ENCODE data around the gene EFCAB14.
A peak's percentile ranks its signal among the peaks of the same experiment; 100 is the strongest.
"Not testable (repeated sequence)": the region's sequence is repeated elsewhere in the genome, so short reads cannot be mapped to it uniquely, and the experiment has no call there.

The EFCAB14 gene

GRCh38 chr1:46723901-46724300, 5.0 kb upstream of the EFCAB14 start:
- DNase-seq: no peak

GRCh38 chr1:46721686-46722205, 2.8 kb upstream of the EFCAB14 start:
- peak in 1 of 2 donors; percentile 65 for DNase-seq

GRCh38 chr1:46721204-46721603, 2.3 kb upstream of the EFCAB14 start:
- DNase-seq: no peak

DNA sequence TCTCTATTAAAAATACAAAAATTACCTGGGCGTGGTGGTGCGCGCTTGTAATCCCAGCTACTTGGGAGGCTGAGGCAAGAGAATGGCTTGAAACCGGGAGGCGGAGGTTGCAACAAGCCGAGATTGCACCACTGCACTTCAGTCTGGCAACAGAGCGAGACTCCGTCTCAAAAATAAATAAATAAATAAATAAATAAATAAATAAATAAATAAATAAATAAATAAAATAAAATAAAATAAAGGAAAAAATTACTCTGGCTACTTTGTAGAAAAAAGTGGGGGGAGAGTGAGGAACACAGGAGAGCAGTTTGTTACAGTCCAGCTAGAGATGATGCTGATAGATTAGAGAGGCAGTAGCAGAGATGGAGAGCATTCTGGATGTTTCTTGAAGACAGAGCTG, 1.4 kb upstream of the EFCAB14 start:
- not testable (repeated sequence) for DNase-seq

DNA sequence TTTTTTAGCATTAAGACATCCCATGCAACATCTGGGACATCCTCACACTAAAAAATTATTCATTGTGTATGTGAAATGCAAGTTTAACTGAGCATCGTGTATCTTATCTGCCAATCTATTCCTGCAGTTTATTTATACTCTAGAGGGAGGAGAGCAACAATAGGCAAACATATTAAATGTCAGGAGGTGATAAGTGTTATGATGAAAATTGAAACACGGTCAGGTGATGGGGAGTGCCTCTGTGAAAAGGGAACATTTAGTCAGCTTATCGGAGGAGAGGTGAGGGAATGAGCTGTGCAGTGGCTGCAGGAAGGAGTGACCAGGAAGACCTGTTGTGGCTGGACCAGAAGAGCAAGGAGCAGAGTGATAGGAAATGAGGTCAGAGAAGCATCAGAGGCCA, 775 bp upstream of the EFCAB14 start:
- DNase-seq: peak in 1 of 2 donors; percentile 28

DNA sequence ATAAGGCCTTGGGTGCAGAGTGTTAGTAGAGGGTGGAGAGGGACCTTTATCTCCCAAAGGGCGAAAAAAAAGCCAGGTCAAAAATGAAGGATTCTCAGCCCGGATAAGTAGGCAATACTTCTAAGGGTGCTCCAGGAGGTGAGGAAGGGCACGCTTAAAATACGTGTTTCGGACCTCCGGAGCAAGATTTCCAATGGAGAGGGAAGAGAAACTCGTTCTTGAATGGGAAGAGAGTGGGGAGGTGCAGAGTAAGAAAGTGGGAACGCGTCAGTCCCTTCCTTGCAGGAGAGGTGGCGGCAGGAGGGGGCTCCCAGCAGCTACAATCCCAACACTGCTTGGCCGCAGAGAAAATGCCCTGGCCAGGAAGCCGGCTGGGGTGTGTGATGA, 581 bp downstream of the EFCAB14 start:
- peak; percentile 3 to 7 for DNase-seq

DNA sequence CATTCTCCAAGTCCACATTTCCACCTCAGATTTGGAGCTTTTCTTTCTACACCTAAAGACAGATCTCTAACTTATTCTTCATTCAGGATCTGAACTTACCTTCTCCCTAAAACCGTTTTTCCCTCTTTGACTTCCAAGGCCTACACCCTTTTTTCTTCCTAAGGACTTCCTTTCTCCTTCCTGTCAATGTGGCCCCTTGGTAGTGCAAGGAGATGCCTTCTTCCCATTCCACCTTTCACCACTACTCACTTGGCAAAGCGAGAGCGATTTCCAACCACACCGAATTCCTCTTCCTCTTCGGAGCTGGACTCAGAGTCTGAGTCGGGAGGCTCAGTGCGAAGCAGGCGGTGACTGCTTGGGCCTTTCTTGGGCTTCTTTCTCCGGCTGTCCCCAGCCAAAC, 1.3 kb downstream of the EFCAB14 start:
- DNase-seq: peak; percentile 11 to 20

DNA sequence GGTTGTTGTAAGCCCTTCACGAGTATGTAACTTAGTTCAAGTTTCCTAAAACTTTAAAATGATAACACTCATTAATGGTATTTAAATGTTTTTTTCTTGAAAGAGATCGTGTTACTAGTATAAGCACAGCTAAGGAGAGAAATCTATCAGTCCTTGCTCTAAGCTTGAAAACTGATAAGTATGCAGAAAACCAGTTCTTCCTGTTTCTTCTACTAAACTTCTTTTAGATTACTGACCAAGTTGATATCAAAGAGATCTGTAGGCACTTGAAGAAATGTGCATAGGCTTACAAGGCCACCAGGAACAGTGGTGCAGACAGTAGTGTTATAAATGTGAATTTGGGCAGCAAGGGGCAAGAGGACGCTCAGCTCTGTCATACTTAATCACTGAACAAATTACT, 3.9 kb downstream of the EFCAB14 start:
- no peak for DNase-seq

DNA sequence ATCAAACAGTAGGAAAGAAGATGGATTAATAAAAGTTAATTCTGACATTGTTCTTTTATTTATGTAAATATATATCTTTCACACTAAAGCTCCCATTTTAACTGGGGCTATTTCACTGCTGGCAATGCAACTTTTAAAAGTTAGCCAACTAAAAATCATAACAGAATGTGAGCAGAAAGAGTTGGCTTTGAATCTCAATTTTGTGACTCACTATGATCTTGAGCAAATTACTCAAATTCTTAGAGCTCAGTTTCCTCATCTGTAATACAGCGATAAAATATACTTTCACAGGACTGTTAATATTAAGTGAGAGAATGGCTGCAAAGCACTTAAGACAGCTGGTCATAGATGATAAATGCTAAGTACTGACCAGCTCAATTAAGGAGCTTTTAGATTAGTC, 10.8 kb downstream of the EFCAB14 start:
- no peak for DNase-seq

GRCh38 chr1:46705408-46705807, 13.5 kb downstream of the EFCAB14 start:
- DNase-seq: no peak

DNA sequence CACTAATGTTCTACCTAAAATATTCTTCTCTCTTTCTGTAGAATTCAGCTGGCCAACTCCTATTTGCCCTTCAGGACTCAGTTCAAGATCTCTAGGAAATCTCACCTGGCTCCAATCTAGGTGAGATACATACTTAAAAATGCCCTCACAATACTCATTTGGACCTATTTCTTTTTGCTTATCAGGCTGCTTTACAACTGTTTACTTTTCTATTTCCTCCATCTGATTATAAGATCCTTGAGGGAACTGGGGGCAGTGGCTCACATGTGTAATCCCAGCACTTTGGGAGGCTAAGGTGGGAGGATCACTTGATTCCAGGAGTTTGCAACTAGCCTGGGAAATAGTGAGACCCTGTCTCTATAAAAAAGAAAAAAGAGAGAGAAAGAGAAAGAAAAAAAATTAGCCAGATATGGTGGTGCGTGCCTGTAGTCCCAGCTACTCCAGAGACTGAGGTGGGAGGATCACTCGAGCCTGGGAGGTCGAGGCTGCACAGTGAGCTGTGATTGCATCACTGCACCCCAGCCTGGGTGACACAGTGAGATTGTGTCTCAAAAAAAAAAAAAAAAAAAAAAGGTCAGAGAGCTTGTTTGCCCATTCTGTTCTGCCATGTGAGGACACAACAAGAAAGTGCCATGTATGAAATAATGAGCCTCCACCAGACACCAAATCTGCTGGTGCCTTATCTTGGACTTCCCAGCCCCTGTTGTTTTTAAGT, 14.8 kb downstream of the EFCAB14 start:
- no peak for DNase-seq

DNA sequence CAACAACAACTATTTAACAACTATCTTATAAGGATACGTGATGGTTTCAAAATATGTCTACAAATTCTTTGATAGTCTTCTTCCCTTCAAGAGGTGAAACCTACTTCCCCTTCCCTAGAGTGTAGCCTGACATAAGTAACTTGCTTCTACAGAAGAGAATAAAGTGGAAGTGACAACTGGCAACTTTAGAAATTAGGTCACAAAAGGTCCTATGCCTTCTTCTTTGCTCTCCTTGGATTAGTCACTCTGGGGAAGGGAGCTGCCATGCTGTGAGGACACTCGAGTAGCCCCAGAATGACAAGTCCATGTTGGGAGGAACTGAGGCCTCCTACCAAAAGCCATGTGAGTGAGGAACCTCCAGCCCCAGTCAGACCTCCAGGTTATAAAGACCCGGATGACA, 19.2 kb downstream of the EFCAB14 start:
- peak; percentile 89 to 94 for DNase-seq

GRCh38 chr1:46697053-46697452, 21.9 kb downstream of the EFCAB14 start:
- DNase-seq: no peak

DNA sequence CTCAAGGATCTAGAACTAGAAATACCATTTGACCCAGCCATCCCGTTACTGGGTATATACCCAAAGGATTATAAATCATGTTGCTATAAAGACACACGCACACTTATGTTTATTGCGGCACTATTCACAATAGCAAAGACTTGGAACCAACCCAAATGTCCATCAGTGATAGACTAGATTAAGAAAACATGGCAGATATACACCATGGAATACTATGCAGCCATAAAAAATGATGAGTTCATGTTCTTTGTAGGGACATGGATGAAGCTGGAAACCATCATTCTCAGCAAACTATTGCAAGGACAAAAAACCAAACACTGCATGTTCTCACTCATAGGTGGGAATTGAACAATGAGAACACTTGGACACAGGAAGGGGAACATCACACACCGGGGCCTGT, 24.2 kb downstream of the EFCAB14 start:
- not testable (repeated sequence) for DNase-seq

DNA sequence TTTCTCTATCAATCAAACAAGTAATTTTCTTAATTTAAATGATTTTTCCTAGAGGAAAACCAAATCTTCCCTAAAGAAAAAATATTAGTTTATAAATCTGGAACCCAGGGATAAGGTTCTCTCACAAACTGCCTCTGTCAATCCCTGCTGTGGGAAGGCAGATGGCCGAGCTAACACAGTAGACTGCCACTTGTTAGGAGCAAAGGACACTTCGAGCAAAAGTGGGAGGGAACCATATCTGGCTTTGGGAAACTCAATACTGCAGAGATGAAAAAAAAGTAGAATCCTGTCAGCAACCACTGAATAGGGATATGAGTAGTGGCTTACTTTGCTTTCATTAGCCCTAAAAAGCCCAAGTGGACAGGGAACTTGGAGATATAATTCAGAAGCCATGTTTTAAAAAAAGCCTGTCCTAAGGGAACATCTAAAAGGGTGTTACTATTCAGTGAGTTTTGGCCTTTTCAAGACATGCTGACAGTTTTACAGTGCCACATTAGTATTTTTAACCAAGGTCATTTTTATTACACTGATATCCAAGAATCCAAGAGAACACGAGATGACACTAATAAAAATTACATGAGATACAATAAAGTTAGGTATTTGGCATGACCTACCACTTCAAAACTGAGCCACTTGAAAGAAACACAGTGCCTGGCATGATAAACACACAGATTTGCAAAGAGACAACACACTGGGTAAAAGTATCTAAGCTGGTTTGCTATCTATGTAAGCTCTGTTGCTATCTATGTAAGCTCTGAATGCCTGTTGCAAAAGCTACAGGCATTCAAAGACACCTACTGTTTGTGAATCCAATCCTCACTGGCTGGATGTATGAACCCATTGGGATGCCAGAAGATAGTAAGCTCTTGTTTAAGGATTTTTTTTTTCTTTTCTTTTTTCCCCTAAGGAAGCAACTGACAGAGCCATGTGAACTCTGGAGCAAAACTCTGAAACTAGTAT, 25.8 kb downstream of the EFCAB14 start:
- no peak for DNase-seq

- no peak for DNase-seq
These were observed 26.7 kb downstream of the EFCAB14 start for GRCh38 chr1:46691997-46692790.

DNA sequence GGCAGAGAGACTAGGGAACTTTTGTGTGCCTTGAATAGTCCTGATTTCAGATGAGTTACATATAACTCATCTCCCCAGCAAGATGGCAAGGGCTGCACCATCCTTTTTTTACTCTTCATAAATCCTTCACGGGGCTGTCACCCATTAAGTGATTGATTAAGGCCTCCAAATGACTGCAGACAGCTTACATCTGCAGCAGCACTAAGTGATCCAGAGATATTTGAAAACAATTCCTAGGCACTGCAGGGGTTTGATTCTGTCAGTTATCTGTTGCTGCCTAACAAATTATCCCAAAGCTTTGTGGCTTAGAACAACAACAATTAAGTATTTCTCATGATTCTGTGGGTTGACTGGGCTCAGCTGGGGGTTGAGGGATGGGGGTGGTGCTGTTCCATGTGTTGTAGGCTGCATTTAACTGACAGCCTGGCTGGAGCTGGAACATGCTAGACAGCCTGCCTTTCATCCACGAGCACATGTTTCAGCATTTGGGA, 27.9 kb downstream of the EFCAB14 start:
- DNase-seq: no peak

DNA sequence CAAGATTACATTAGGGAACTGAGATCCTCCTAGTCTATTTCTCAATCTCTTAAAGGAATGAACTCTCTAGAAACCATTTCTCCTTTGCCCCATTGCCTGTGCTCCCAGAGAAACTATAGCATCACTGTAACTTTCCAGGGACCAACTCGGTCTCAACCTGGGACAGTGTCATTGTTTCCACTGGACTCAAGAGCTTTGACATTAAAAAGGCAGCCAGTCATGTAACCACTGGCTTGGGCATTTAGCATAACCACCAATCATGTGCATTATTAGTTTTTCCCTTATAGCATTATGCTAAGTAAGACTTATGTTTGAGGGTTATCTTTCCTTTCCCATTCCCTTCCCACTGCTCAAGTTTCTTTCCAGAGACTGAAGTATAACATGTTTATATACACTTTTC, 29.0 kb downstream of the EFCAB14 start:
- peak; percentile 13 to 17 for DNase-seq

DNA sequence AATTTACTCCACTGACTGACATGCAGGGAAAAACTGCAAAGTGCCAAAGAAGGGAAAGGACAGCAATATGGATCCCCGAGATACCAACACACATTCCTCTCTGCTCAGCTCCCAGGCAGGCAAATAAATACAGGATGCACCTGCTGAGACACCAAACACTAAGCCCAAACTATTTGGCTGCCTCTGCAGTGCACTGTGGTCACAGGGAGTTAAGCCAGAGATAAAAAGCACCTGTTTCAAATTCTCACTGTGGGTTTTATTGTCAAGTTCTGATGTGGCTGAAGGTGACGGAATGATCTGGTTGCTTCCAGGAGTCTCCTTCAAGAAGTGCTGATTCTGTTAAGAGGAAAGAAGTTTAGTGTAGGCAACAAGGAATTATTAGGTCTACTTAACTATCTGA, 29.6 kb downstream of the EFCAB14 start:
- DNase-seq: no peak

DNA sequence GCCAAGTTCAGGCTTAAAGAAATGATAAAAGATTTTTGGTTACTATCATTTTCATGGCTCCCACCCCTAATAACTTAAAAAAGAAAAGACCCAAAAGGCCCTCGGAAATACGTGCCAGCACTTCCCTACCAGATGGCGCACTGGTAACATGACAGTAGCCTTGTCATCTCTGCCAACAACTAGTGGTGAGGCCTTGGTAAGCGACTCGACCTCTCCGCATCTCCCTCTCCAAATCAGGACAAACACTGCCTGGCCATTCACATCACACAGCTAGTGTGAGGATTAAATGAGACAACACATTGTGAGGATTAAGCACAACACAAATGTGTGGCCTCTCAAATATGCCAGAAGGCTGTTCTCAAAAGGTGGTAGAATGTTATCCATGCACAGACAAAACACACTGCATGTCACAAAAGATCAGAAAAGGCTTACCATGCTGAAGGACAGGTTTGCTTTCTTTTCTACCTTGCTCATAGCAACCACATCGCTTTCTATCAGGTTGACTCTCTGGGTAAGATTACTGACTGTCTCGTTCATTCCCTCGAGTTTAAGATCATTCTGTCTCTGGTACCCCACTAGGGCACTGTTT, 30.9 kb downstream of the EFCAB14 start:
- DNase-seq: no peak

DNA sequence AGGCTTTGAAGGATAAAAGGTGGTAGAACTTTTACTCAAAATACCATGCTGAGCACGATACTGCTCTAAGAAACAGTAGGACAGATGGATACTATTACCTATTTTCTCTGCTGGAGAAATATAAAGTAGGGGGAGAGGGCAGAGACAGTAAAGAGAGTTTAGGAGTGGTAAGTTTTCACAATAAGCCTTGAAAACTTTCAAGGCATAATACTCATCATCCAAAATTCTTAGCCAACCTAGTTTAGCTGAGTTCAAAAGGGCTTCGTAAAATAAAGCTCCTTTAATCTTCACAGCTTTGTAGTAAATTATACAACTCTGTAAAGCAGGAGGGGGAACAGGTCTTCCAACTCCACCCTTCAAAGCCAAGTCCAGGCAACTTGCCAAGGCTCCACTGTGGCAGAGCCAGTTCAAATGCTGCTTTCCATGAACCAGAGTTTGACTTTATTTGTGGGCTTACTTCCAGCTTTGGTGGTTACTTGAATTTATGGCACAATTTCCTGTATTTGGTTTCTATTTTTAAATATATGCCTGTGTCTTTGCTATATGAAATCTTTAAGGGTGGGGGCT, 31.7 kb downstream of the EFCAB14 start:
- peak; percentile 7 to 41 for DNase-seq

- no peak for DNase-seq
These were observed 32.7 kb downstream of the EFCAB14 start for GRCh38 chr1:46686255-46686654.
